Retina (tissue), 1 donor: Measurements from ENCODE around the gene YARS2.
A peak's percentile ranks its signal among the peaks of the same experiment; 100 is the strongest.

Experiments
- DNase-seq: peaks from one replicate; pipeline ENCODE4 v3.0.0-alpha.2; 2016

YARS2 gene

GRCh38 chr12:32755654-32756475, at the start of gene YARS2:
Gene YARS2 (minus strand): TSS chr12:32755897. CDS start chr12:32755874, 23 bp downstream.
- DNase-seq: peak; percentile 93

DNA sequence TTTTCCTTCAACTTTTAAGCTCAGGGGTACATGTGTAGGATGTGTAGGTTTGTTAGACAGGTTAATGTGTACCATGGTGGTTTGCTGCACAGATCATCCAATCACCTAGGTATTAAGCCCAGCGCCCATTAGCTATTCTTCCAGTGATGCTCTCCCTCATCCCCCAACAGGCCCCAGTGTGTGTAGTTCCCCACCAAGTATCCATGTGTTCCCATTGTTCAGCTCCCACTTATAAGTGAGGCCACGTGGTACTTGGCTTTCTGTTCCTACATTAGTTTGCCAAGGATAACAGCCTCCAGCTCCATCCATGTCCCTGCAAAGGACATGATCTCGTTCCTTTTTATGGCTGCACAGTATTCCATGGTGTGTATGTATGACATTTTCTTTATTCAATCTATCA, 48.6 kb upstream of the YARS2 start:
- no peak for DNase-seq

- no peak for DNase-seq
Observed at GRCh38 chr12:32801269-32801980, 45.7 kb upstream of the YARS2 start.

DNA sequence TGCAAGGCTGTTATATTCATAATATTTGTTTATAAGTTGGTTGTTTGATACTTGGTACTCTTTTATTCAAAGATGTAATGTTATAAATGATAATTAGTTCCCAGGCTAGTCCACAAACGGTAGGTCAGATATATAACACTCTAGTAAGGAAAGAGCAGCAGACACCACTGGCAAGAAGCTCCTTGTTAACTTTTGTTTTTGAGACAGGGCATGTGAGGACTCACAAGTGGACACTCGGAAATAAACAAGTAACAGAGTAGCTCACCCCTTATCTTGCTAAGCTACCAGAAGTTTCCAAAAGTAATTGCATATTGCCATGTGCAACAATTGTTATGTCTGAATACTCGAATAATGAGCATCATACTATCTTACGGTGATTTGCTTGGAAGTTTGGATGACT, 38.6 kb upstream of the YARS2 start:
- no peak for DNase-seq

DNA sequence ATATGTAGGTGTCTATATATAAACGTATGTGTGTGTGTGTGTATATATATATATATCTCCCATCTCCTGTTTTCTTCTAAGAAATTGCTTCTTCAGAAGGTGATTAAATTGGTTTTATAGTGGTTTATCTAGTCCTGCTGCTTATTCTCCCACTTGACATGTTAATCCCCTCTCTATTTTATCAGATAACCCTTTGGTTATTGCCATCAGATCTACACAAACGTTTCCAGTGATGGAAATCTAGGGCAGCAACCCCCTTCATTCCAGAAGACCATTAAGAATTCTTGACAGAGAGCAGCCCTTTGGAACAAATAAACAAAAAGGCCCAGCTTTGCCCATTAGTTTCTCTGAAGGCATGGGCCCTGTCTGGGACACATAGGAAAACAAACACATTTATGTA, 34.2 kb upstream of the YARS2 start:
- no peak for DNase-seq

DNA sequence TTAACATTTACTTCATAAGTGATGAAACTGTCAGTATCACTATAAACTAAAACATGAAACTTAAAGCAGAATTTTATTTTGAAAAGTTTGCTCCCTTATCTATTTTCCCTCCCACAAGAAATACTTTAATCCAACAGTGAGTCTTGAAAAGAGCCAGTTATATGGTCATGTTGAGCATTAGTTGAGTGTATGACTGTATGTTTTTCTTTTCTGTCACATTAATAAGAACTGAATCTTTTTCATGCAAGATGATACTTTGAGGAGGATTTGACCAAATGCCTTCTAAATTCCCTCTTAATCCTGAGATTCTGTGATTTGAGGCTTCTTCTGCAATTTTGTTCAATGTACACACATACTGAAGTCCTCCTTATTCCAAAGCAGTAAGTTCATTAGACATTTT, 33.7 kb upstream of the YARS2 start:
- no peak for DNase-seq

GRCh38 chr12:32788405-32788804, 32.7 kb upstream of the YARS2 start:
- no peak for DNase-seq

GRCh38 chr12:32785557-32785956, 29.9 kb upstream of the YARS2 start:
- no peak for DNase-seq

- DNase-seq: no peak
Observed at GRCh38 chr12:32783029-32783428, 27.3 kb upstream of the YARS2 start.

GRCh38 chr12:32780071-32780470, 24.4 kb upstream of the YARS2 start:
- DNase-seq: no peak

DNA sequence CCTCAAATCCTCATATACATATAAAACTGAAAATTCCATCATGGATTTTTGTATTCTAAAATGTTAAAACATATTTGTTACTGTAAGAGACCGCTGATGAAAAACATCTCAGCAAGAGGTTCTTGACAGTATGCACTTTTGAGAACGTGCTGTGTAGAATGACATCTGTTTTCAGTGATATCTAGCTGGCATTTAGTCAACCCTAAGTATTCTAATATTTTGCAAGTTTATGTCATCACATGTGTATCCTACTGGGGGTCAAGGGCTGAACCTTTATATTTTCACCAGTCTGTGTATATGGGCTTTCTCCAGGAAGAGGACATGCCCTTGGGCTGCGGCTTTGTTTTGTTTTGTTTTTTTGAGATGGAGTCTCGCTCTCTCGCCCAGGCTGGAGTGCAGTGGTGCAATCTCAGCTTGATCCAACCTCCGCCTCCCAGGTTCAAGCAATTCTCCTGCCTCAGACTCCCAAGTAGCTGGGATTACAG, 22.0 kb upstream of the YARS2 start:
- no peak for DNase-seq

- DNase-seq: no peak
Observed at GRCh38 chr12:32777159-32777558, 21.5 kb upstream of the YARS2 start.

GRCh38 chr12:32776258-32776657, 20.6 kb upstream of the YARS2 start:
- DNase-seq: no peak

GRCh38 chr12:32773691-32774090, 18.0 kb upstream of the YARS2 start:
- DNase-seq: no peak

- no peak for DNase-seq
Observed at GRCh38 chr12:32770141-32770540, 14.4 kb upstream of the YARS2 start.

DNA sequence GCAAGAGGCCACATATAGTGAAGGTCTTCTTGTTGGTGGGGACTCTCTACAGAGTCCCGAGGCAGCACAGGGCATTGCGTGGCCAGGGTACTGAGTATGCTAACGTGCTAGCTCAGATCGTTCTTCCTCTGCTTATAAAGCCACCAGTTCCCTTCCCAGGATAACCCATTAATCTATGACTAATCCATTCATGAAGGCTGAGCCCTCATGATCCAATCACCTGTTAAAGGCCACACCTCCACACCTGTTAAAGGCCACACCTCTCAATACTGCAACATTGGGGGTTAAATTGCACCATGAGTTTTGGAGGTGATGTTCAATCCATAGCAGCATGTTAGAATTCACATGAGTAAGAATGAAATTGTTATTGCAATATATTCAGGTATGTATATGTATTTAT, 12.8 kb upstream of the YARS2 start:
- DNase-seq: no peak

- no peak for DNase-seq
Observed at GRCh38 chr12:32765906-32766305, 10.2 kb upstream of the YARS2 start.

DNA sequence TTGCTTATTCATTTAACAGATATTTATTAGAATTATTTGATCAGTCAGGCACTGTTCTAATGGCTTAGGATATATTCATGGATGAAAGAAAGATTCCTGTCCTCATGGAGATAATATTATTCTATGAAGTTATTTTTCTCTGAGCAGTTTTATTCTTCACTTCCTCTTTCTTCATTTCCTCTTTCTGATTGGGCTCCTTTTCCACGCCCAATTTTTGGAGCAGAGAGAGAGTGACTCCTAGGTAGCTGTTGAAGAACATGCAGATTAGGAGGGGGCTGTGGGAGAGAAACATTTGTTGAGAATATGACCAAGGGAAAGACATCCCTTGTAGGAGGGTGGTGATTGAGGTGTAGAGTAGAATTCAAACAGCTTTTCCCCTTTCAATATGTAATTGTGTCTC, 6.0 kb upstream of the YARS2 start:
- no peak for DNase-seq

DNA sequence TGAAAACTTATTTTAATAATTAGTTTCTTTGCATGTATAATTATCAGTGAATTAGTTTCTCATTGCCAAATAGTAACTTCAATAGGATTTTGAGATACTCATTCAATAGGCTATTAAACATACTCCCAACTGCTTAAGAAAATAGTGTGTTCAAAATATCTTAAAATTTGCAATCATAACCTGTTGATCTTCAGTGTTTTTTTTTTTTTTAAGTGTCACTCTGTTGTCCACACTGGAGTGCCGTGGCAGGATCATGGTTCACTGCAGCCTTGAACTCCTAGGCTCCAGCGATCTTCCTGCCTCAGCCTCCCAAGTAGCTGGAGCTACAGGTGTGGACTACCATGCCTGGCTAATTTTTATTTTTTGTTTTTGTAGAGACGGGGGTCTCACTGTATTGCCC, 1.5 kb upstream of the YARS2 start:
- no peak for DNase-seq

GRCh38 chr12:32756476-32757066, 874 bp upstream of the YARS2 start:
- DNase-seq: no peak

GRCh38 chr12:32755051-32755653, 545 bp downstream of the YARS2 start:
- DNase-seq: peak; percentile 83

- DNase-seq: no peak
Observed at GRCh38 chr12:32754111-32754510, 1.6 kb downstream of the YARS2 start.

GRCh38 chr12:32753605-32754004, 2.1 kb downstream of the YARS2 start:
- no peak for DNase-seq
